ENCODE results near the gene EDEM1. TPM values are rescaled to one million over a fixed set of nuclear protein-coding genes. Genes with fewer than 3 reads are reported as not detected.
"Not testable (repeated sequence)": the region's sequence is repeated elsewhere in the genome, so short reads cannot be mapped to it uniquely, and the experiment has no call there.

Gene EDEM1
- total RNA-seq, 1 experiment from 2014 or later, result 68.8 TPM

DNA sequence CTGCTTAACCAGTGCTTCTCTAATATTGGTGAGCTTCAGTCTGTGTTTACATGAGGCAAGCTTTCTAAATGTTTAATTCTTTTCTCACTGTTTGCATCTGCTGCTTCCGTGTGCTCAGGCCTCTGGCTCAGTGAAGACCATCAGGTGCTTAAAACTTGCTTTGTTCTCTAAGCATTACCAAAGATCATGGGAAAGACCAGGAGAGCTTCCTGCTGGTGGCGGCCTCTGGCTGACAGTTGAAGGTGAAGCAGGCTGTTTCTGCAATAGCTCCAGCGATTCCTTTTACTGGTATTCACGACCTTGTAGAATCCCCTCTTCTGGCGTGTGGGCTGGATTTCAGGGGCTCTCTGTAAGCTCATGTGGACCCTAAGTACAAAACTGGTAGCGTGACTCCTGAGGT, 45.1 kb downstream of the EDEM1 start:
- no peak overlapping the region for H3K27ac ChIP-seq (ENCODE audit: low read length)
- DNase-seq, result no peak
- H3K9me2 ChIP-seq (replicated peaks; ENCODE audit: insufficient read depth, low read length), result no peaks in the 10 kb centered on the region
- H2AFZ ChIP-seq (ENCODE audit: low read length), result no peak overlapping the region
- H3K27me3 ChIP-seq (ENCODE audit: low read length), result no peaks in the 10 kb centered on the region
- H3K9ac ChIP-seq (ENCODE audit: low read length), result no peak overlapping the region
- H3K4me3 ChIP-seq (ENCODE audit: low read length), result no peak overlapping the region
- no peaks in the 10 kb centered on the region for H3K79me2 ChIP-seq (ENCODE audit: low read length)
- H3K4me1 ChIP-seq (ENCODE audit: low read length), result peaks cover 17% of the 10 kb centered on the region
- no peaks in the 10 kb centered on the region for H4K20me1 ChIP-seq (ENCODE audit: insufficient read depth, low read depth, low read length)
- H3K36me3 ChIP-seq (ENCODE audit: insufficient read depth, low read length), result no peaks in the 10 kb centered on the region
- no peaks in the 10 kb centered on the region for H3K9me3 ChIP-seq (ENCODE audit: low read length)
- H3K4me2 ChIP-seq (ENCODE audit: low read depth, low read length, poor library complexity, severe bottlenecking), result no peak overlapping the region

DNA sequence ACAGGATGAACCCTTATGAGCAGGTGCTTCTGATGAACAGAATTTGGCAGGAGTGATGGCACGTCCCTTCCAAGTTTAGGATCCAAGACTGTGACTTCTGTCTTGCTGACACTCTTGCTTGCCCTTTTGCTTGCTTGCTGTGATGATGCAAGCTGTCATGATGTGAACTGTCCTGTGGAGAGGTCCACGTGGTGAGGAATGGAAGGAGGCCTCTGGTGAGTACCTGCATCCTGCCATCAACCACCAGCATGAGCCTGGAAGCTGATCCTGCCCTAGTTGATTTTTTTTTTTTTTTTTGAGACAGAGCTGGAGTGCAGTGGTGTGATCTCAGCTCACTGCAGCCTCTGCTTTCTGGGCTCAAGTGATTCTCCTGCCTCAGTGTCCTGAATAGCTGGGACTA, 45.5 kb downstream of the EDEM1 start:
- no peak for DNase-seq
- Histone ChIP-seq H3K4me3 (ENCODE audit: low read length) (no peak overlapping the region), H3K36me3 (ENCODE audit: insufficient read depth, low read length) (no peaks in the 10 kb centered on the region), H2AFZ (ENCODE audit: low read length) (no peak overlapping the region), H3K9ac (ENCODE audit: low read length) (no peak overlapping the region), H3K9me2 (replicated peaks; ENCODE audit: insufficient read depth, low read length) (no peaks in the 10 kb centered on the region), H3K27me3 (ENCODE audit: low read length) (no peaks in the 10 kb centered on the region), H3K27ac (ENCODE audit: low read length) (no peak overlapping the region), H3K4me1 (ENCODE audit: low read length) (peaks cover 17% of the 10 kb centered on the region), H3K79me2 (ENCODE audit: low read length) (no peaks in the 10 kb centered on the region), H3K9me3 (ENCODE audit: low read length) (no peaks in the 10 kb centered on the region), H4K20me1 (ENCODE audit: insufficient read depth, low read depth, low read length) (no peaks in the 10 kb centered on the region), H3K4me2 (ENCODE audit: low read depth, low read length, poor library complexity, severe bottlenecking) (no peak overlapping the region)

DNA sequence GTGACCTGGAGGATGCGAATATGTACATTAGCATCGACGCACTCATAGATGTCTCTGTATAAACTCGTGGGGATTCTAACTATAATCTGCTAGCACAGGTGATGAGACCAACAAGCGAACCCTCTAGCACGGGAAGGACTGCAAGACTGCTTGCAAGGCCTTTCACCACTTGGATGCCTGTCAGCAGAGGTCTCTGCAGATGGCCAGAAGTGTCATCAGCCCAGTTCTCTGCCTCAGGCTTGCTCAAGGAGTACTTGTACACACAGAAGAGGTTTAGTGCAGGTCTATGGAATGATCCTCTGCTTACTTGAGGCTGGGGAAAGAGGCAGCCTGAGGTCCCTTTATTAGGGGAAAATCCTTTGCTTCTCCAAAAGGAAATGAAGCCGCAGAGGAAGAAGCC, 48.1 kb downstream of the EDEM1 start:
- H3K9ac ChIP-seq (ENCODE audit: low read length), result no peak overlapping the region
- H3K9me2 ChIP-seq (replicated peaks; ENCODE audit: insufficient read depth, low read length), result no peaks in the 10 kb centered on the region
- H3K4me3 ChIP-seq (ENCODE audit: low read length), result no peak overlapping the region
- H2AFZ ChIP-seq (ENCODE audit: low read length), result no peak overlapping the region
- DNase-seq, result no peak
- no peak overlapping the region for H3K4me2 ChIP-seq (ENCODE audit: low read depth, low read length, poor library complexity, severe bottlenecking)
- no peaks in the 10 kb centered on the region for H3K36me3 ChIP-seq (ENCODE audit: insufficient read depth, low read length)
- H3K79me2 ChIP-seq (ENCODE audit: low read length), result no peaks in the 10 kb centered on the region
- H3K4me1 ChIP-seq (ENCODE audit: low read length), result peaks cover 14% of the 10 kb centered on the region
- H3K27ac ChIP-seq (ENCODE audit: low read length), result no peak overlapping the region
- no peaks in the 10 kb centered on the region for H3K9me3 ChIP-seq (ENCODE audit: low read length)
- no peaks in the 10 kb centered on the region for H3K27me3 ChIP-seq (ENCODE audit: low read length)
- no peaks in the 10 kb centered on the region for H4K20me1 ChIP-seq (ENCODE audit: insufficient read depth, low read depth, low read length)

DNA sequence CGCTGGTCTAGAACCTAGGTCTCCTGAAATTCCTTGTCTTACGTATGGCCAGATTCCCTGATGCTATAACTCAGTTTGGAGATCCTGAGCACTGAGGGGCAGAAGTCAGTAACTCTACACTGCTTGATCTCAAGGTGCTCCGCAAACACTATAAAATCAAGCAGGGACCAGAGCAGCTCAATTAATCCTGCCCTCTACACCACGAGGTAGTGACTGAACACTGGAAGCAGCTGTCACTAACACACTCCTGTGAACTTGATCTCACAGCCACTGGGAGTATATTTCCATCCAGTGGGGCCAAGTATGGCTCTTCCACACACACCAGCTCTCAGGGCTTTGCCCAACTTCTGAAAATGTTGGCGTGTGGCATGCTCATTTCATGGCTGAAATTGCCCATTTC, 51.0 kb downstream of the EDEM1 start:
- H2AFZ ChIP-seq (ENCODE audit: low read length), result no peak overlapping the region
- no peaks in the 10 kb centered on the region for H3K27me3 ChIP-seq (ENCODE audit: low read length)
- no peak for DNase-seq
- no peaks in the 10 kb centered on the region for H3K9me3 ChIP-seq (ENCODE audit: low read length)
- H3K9me2 ChIP-seq (replicated peaks; ENCODE audit: insufficient read depth, low read length), result no peaks in the 10 kb centered on the region
- no peak overlapping the region for H3K4me2 ChIP-seq (ENCODE audit: low read depth, low read length, poor library complexity, severe bottlenecking)
- H3K9ac ChIP-seq (ENCODE audit: low read length), result no peak overlapping the region
- H3K4me3 ChIP-seq (ENCODE audit: low read length), result no peak overlapping the region
- no peaks in the 10 kb centered on the region for H4K20me1 ChIP-seq (ENCODE audit: insufficient read depth, low read depth, low read length)
- no peaks in the 10 kb centered on the region for H3K36me3 ChIP-seq (ENCODE audit: insufficient read depth, low read length)
- no peaks in the 10 kb centered on the region for H3K4me1 ChIP-seq (ENCODE audit: low read length)
- H3K79me2 ChIP-seq (ENCODE audit: low read length), result no peaks in the 10 kb centered on the region
- no peak overlapping the region for H3K27ac ChIP-seq (ENCODE audit: low read length)

DNA sequence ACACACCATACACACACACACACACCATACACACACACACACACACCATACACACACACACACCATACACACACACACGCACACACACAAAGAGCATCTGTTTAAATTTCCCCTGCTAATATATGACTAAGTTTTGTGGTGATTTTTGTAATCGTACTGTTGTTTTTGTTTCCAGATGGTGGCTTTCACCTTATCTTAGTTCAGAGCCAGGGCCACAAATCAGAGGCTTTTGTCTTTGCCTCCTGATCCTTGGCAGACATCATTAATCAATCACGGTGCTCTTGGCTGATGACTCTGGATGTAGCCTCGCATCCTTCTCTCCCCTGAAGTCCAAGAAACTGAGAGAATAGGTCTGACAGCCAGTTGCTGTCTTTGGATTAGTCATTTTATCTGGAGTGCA, 52.1 kb downstream of the EDEM1 start:
- no peaks in the 10 kb centered on the region for H3K9me2 ChIP-seq (replicated peaks; ENCODE audit: insufficient read depth, low read length)
- H3K9me3 ChIP-seq (ENCODE audit: low read length), result no peaks in the 10 kb centered on the region
- H3K4me3 ChIP-seq (ENCODE audit: low read length), result no peak overlapping the region
- no peaks in the 10 kb centered on the region for H3K27me3 ChIP-seq (ENCODE audit: low read length)
- H4K20me1 ChIP-seq (ENCODE audit: insufficient read depth, low read depth, low read length), result no peaks in the 10 kb centered on the region
- H3K4me1 ChIP-seq (ENCODE audit: low read length), result no peaks in the 10 kb centered on the region
- DNase-seq, result no peak
- H3K79me2 ChIP-seq (ENCODE audit: low read length), result no peaks in the 10 kb centered on the region
- no peak overlapping the region for H3K9ac ChIP-seq (ENCODE audit: low read length)
- no peaks in the 10 kb centered on the region for H3K36me3 ChIP-seq (ENCODE audit: insufficient read depth, low read length)
- H3K4me2 ChIP-seq (ENCODE audit: low read depth, low read length, poor library complexity, severe bottlenecking), result no peak overlapping the region
- no peak overlapping the region for H3K27ac ChIP-seq (ENCODE audit: low read length)
- no peak overlapping the region for H2AFZ ChIP-seq (ENCODE audit: low read length)

DNA sequence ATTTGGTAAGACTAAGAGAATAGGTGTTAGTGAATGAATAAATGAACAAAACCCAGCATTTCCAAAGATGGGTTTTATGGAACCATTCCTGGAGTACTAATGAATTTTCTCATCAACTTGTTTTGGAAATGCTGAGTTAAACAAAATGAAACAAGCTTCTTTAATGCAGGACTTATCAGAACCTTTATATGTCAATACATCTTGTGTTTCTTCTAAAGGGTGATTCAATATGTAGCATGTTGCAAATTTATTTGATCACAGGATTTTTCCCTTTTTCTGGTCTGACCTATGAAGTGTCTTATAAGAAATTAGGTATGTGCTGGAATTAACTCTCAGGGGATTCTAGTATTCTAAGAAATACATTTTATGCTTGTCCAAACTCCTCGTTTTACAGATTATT, 53.2 kb downstream of the EDEM1 start:
- H3K27ac ChIP-seq (ENCODE audit: low read length), result no peak overlapping the region
- no peaks in the 10 kb centered on the region for H3K9me2 ChIP-seq (replicated peaks; ENCODE audit: insufficient read depth, low read length)

DNA sequence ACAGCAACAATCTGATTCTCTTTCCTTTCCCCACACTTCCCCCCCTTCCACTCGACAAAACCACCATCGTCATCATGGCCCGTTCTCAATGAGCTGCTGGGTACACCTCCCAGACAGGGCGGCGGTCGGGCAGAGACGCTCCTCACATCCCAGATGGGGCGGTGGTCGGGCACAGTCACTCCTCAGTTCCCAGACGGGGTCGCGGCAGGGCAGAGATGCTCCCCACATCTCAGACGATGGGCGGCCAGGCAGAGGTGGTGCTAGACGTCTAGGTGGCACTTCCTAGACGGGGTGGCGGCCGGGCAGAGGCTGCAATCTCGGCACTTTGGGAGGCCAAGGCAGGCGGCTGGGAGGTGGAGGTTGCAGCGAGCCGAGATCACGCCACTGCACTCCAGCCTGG, 55.3 kb downstream of the EDEM1 start:
- not testable (repeated sequence) for H3K4me1 ChIP-seq (ENCODE audit: low read length); H3K4me3 ChIP-seq (ENCODE audit: low read length); H3K27me3 ChIP-seq (ENCODE audit: low read length); H2AFZ ChIP-seq (ENCODE audit: low read length); H3K9ac ChIP-seq (ENCODE audit: low read length); H4K20me1 ChIP-seq (ENCODE audit: insufficient read depth, low read depth, low read length); H3K36me3 ChIP-seq (ENCODE audit: insufficient read depth, low read length); H3K4me2 ChIP-seq (ENCODE audit: low read depth, low read length, poor library complexity, severe bottlenecking); H3K9me2 ChIP-seq (replicated peaks; ENCODE audit: insufficient read depth, low read length); H3K79me2 ChIP-seq (ENCODE audit: low read length); DNase-seq; H3K27ac ChIP-seq (ENCODE audit: low read length); H3K9me3 ChIP-seq (ENCODE audit: low read length)

More for the DNA sequence above, 53.2 kb downstream of the EDEM1 start:
- Histone ChIP-seq H4K20me1 (ENCODE audit: insufficient read depth, low read depth, low read length) (no peaks in the 10 kb centered on the region), H2AFZ (ENCODE audit: low read length) (no peak overlapping the region), H3K36me3 (ENCODE audit: insufficient read depth, low read length) (no peaks in the 10 kb centered on the region), H3K4me1 (ENCODE audit: low read length) (no peaks in the 10 kb centered on the region), H3K4me3 (ENCODE audit: low read length) (no peak overlapping the region), H3K79me2 (ENCODE audit: low read length) (no peaks in the 10 kb centered on the region), H3K9me3 (ENCODE audit: low read length) (no peaks in the 10 kb centered on the region), H3K4me2 (ENCODE audit: low read depth, low read length, poor library complexity, severe bottlenecking) (no peak overlapping the region), H3K9ac (ENCODE audit: low read length) (no peak overlapping the region), H3K27me3 (ENCODE audit: low read length) (no peaks in the 10 kb centered on the region)
- no peak for DNase-seq

DNA sequence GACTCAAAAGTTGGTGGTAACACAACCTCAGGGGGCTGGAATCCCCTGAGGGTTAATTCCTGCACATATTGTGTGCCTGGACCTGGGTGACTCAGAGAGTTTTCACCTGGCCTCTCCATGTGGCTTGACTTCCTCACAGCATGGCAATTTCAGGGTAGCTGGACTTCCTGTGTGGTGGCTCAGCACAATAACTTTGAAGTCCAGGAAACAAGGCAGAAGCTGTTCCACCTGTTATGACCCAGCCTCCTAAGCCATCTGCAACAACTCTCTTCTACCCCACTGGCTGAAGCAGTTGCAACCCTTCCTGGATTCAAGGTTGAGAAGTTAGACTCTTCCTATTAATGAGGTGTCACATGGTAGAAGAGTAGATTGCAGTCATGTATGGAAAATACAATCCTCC, 58.4 kb downstream of the EDEM1 start:
- H3K4me2 ChIP-seq (ENCODE audit: low read depth, low read length, poor library complexity, severe bottlenecking), result no peak overlapping the region
- H3K27ac ChIP-seq (ENCODE audit: low read length), result no peak overlapping the region
- H3K27me3 ChIP-seq (ENCODE audit: low read length), result no peaks in the 10 kb centered on the region

DNA sequence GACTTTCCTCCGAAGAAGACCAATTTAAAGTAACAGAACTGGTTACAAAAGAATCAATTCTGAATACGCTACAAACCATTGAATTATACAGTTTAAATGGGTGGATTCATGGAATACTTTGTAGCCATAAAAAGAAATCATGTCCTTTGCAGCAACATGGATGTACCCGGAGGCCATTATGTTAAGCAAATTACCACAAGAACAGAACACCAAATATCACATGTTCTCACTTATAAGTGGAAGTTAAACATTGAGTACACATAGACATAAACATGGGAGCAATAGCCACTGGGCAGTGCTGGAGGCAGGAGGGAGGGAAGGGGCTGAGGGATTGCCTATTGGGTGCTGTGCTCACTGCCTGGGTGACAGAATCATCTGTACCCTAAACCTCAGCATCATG, 61.3 kb downstream of the EDEM1 start:
- H3K4me1 ChIP-seq (ENCODE audit: low read length), result no peaks in the 10 kb centered on the region
- H3K36me3 ChIP-seq (ENCODE audit: insufficient read depth, low read length), result no peaks in the 10 kb centered on the region
- H3K9me2 ChIP-seq (replicated peaks; ENCODE audit: insufficient read depth, low read length), result no peaks in the 10 kb centered on the region
- no peak overlapping the region for H2AFZ ChIP-seq (ENCODE audit: low read length)
- no peak overlapping the region for H3K4me2 ChIP-seq (ENCODE audit: low read depth, low read length, poor library complexity, severe bottlenecking)
- H3K27me3 ChIP-seq (ENCODE audit: low read length), result no peaks in the 10 kb centered on the region
- H3K79me2 ChIP-seq (ENCODE audit: low read length), result no peaks in the 10 kb centered on the region
- H3K4me3 ChIP-seq (ENCODE audit: low read length), result no peak overlapping the region
- no peaks in the 10 kb centered on the region for H4K20me1 ChIP-seq (ENCODE audit: insufficient read depth, low read depth, low read length)
- no peaks in the 10 kb centered on the region for H3K9me3 ChIP-seq (ENCODE audit: low read length)
- no peak for DNase-seq
- H3K27ac ChIP-seq (ENCODE audit: low read length), result no peak overlapping the region
- no peak overlapping the region for H3K9ac ChIP-seq (ENCODE audit: low read length)

More for the DNA sequence above, 58.4 kb downstream of the EDEM1 start:
- Histone ChIP-seq H3K79me2 (ENCODE audit: low read length) (no peaks in the 10 kb centered on the region), H3K4me1 (ENCODE audit: low read length) (no peaks in the 10 kb centered on the region), H3K9me3 (ENCODE audit: low read length) (no peaks in the 10 kb centered on the region), H3K9ac (ENCODE audit: low read length) (no peak overlapping the region), H2AFZ (ENCODE audit: low read length) (no peak overlapping the region), H4K20me1 (ENCODE audit: insufficient read depth, low read depth, low read length) (no peaks in the 10 kb centered on the region), H3K9me2 (replicated peaks; ENCODE audit: insufficient read depth, low read length) (no peaks in the 10 kb centered on the region), H3K4me3 (ENCODE audit: low read length) (no peak overlapping the region), H3K36me3 (ENCODE audit: insufficient read depth, low read length) (no peaks in the 10 kb centered on the region)
- no peak for DNase-seq
